Tibial nerve (tissue), 4 donors: Measurements from ENCODE around the gene MARCO.

Experiments
- EP300 ChIP-seq, 2 donors: sonication (generic); formaldehyde crosslinking; IDR thresholded peaks; one replicate each; pipeline ENCODE4 v1.6.1; 2017; ENCODE audit warnings: antibody characterized with exemption in 2 of 2, mild to moderate bottlenecking in 1 of 2
- TF ChIP-seq, protein P1 (sequence below), 5 experiments: fragments of 200-600 bp in 3 of 5; fragments of 450-650 bp in 2 of 5; sonication (generic) in 3 of 5; IDR thresholded peaks; one replicate each; pipeline ENCODE4 v1.5.1; 2016 to 2019; ENCODE audit warnings: antibody characterized with exemption in 5 of 5, mild to moderate bottlenecking in 3 of 5, moderate library complexity in 2 of 5

- TF ChIP-seq, protein P1, sequence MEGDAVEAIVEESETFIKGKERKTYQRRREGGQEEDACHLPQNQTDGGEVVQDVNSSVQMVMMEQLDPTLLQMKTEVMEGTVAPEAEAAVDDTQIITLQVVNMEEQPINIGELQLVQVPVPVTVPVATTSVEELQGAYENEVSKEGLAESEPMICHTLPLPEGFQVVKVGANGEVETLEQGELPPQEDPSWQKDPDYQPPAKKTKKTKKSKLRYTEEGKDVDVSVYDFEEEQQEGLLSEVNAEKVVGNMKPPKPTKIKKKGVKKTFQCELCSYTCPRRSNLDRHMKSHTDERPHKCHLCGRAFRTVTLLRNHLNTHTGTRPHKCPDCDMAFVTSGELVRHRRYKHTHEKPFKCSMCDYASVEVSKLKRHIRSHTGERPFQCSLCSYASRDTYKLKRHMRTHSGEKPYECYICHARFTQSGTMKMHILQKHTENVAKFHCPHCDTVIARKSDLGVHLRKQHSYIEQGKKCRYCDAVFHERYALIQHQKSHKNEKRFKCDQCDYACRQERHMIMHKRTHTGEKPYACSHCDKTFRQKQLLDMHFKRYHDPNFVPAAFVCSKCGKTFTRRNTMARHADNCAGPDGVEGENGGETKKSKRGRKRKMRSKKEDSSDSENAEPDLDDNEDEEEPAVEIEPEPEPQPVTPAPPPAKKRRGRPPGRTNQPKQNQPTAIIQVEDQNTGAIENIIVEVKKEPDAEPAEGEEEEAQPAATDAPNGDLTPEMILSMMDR (IDR thresholded peaks at IDR 0.05): no peak
- TF ChIP-seq EP300 (IDR thresholded peaks at IDR 0.05): no peak
Measured at GRCh38 chr2:118936306-118936705, 5.7 kb upstream of the MARCO start.
